ENCODE results near the gene AGBL4. TPM values are rescaled to one million over a fixed set of nuclear protein-coding genes. Genes with fewer than 3 reads are reported as not detected.

The AGBL4 gene
- total RNA-seq, 1 donor from 2014 or later = not detected

DNA sequence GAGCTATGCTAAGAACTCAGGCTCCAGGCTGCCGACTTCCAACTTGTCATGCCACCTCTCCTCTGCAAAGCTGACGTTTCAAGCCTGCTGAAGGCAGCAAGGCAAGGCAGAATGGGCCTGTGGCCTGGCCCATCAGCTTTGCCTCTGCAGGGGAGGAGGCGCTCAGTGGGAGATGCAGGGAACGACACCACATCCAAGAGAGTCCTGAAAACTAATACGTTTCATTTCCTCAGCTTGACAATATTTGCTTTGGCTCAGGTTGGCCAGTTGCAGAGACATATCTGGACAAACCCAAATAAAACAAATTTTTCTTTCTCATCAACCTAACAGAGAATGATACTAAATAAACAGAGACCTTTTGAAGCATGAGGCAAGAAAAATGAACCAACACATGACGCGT lies 1282.4 kb downstream of the AGBL4 start:
- peaks cover 0 to 5% of the 10 kb centered on the region in 2 donors for H3K4me1 ChIP-seq
- no peaks in the 10 kb centered on the region for H3K9me3 ChIP-seq
- intact Hi-C loops (cut with DNase I) = loop anchor here (5.0 kb wide), 2 partner anchors 36 to 76 kb away; partner anchors contain the start of gene BEND5
- H3K4me3 ChIP-seq = no peak overlapping the region
- H3K27ac ChIP-seq = peak overlapping the region; percentile 64 to 69
- H3K36me3 ChIP-seq = peaks cover 0 to 5% of the 10 kb centered on the region in 2 donors
- no peak for DNase-seq (ENCODE audit: low spot score in 2 of 2)
- H3K27me3 ChIP-seq = no peaks in the 10 kb centered on the region
- TF ChIP-seq, protein P1, sequence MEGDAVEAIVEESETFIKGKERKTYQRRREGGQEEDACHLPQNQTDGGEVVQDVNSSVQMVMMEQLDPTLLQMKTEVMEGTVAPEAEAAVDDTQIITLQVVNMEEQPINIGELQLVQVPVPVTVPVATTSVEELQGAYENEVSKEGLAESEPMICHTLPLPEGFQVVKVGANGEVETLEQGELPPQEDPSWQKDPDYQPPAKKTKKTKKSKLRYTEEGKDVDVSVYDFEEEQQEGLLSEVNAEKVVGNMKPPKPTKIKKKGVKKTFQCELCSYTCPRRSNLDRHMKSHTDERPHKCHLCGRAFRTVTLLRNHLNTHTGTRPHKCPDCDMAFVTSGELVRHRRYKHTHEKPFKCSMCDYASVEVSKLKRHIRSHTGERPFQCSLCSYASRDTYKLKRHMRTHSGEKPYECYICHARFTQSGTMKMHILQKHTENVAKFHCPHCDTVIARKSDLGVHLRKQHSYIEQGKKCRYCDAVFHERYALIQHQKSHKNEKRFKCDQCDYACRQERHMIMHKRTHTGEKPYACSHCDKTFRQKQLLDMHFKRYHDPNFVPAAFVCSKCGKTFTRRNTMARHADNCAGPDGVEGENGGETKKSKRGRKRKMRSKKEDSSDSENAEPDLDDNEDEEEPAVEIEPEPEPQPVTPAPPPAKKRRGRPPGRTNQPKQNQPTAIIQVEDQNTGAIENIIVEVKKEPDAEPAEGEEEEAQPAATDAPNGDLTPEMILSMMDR (IDR thresholded peaks at IDR 0.05) = no peak

- peaks cover 0 to 5% of the 10 kb centered on the region in 2 donors for H3K4me1 ChIP-seq
- DNase-seq (ENCODE audit: low spot score in 2 of 2) = no peak
- intact Hi-C loops (cut with DNase I) = loop anchor here (5.0 kb wide), 2 partner anchors 37 to 77 kb away; partner anchors contain the start of gene BEND5
- H3K4me3 ChIP-seq = no peak overlapping the region
- H3K27ac ChIP-seq = peak overlapping the region; percentile 64 to 69
- no peaks in the 10 kb centered on the region for H3K27me3 ChIP-seq
- peaks cover 4 to 13% of the 10 kb centered on the region in 2 donors for H3K36me3 ChIP-seq
- TF ChIP-seq, protein P1 (IDR thresholded peaks at IDR 0.05) = no peak
- no peaks in the 10 kb centered on the region for H3K9me3 ChIP-seq
Measured at GRCh38 chr1:48740621-48741020, 1283.1 kb downstream of the AGBL4 start.

GRCh38 chr1:48739091-48739490 lies 1284.7 kb downstream of the AGBL4 start:
- Histone ChIP-seq H3K36me3 (peaks cover 19 to 22% of the 10 kb centered on the region in 2 donors), H3K9me3 (no peaks in the 10 kb centered on the region), H3K4me3 (no peak overlapping the region), H3K27me3 (no peaks in the 10 kb centered on the region), H3K27ac (peak overlapping the region; percentile 6 to 25), H3K4me1 (peaks cover 0 to 5% of the 10 kb centered on the region in 2 donors)
- TF ChIP-seq, protein P1 (IDR thresholded peaks at IDR 0.05) = no peak
- intact Hi-C loops (cut with DNase I) = no loop called here
- DNase-seq (ENCODE audit: low spot score in 2 of 2) = no peak

DNA sequence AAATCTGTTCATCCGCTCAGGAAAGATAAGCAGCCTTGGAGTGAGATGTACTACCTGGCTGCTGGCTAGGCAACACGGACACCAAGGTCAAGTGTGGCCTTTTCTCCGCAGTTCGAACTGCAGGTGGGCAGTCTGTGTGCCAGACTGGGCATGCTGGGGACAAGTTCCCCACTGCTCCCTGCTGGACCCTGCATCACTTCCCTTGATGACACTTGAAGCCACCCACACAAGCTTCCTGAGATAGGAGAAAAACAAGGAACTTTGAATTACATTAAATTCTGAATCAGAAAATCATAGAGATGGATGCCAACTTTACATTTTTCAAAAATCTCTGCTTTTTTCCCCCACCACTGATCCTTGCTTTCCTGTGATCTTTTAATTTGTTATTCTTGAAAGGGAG lies 1285.4 kb downstream of the AGBL4 start:
- no peak overlapping the region for H3K27ac ChIP-seq
- H3K27me3 ChIP-seq = no peaks in the 10 kb centered on the region
- H3K36me3 ChIP-seq = peaks cover 27 to 29% of the 10 kb centered on the region in 2 donors

GRCh38 chr1:48735796-48736195 lies 1288.0 kb downstream of the AGBL4 start:
- Histone ChIP-seq H3K36me3 (peaks cover 37 to 51% of the 10 kb centered on the region in 2 donors), H3K9me3 (no peaks in the 10 kb centered on the region), H3K27me3 (no peaks in the 10 kb centered on the region), H3K27ac (no peak overlapping the region), H3K4me3 (no peak overlapping the region), H3K4me1 (no peaks in the 10 kb centered on the region)
- intact Hi-C loops (cut with DNase I) = no loop called here
- DNase-seq (ENCODE audit: low spot score in 2 of 2) = no peak
- TF ChIP-seq, protein P1 (IDR thresholded peaks at IDR 0.05) = no peak

More for the DNA sequence above, 1285.4 kb downstream of the AGBL4 start:
- H3K4me1 ChIP-seq = peaks cover 0 to 5% of the 10 kb centered on the region in 2 donors
- intact Hi-C loops (cut with DNase I) = no loop called here
- H3K4me3 ChIP-seq = no peak overlapping the region
- no peaks in the 10 kb centered on the region for H3K9me3 ChIP-seq
- TF ChIP-seq, protein P1 (IDR thresholded peaks at IDR 0.05) = no peak
- no peak for DNase-seq (ENCODE audit: low spot score in 2 of 2)
